Measurements from ENCODE around the gene TMEM208. TPM values are rescaled to one million over a fixed set of nuclear protein-coding genes. Genes with fewer than 3 reads are reported as not detected.

Gene TMEM208
- total and polyA plus RNA-seq, 2 of the 8 experiments (the other 6 are each of a cell fraction or from before 2014, with no cell fraction given), result 37.7 to 100.0 TPM

GRCh38 chr16:67258161-67258835 lies 31.4 kb downstream of the TMEM208 start:
- POLR2A ChIA-PET (ENCODE audit: partially characterized antibody), result interaction anchor here (0.8 to 1.9 kb wide), 2 partner anchors 10 to 12 kb away, joined by 3 to 8 read pairs; partner anchors contain the start of gene SLC9A5
- no peak for FAIRE-seq
- 91% methylated on average over 11 of the region's 11 CpGs; no CpG with 5 or more reads in 1 of the 2 experiments for WGBS, 2 experiments (ENCODE audit: extremely low coverage in 1 of 2, insufficient coverage in 1 of 2, insufficient read length in 1 of 2, insufficient replicate concordance in 2 of 2, low coverage in 1 of 2, low lambda C conversion rate in 2 of 2, missing lambda C conversion rate in 1 of 2)
- TF ChIP-seq CHD2 (IDR thresholded peaks at IDR 0.05; ENCODE audit: low read length) (no peak), ZNF274 (IDR thresholded peaks at IDR 0.05; ENCODE audit: borderline replicate concordance, extremely low read depth, low read length) (no peak), POLR2AphosphoS5 (IDR thresholded peaks at IDR 0.05; ENCODE audit: low read depth, low read length) (no peak), CBX5 (IDR thresholded peaks at IDR 0.05; ENCODE audit: low read depth, low read length) (no peak), KDM1A (IDR thresholded peaks at IDR 0.05; ENCODE audit: borderline replicate concordance, low read length) (no peak), E2F6 (IDR thresholded peaks at IDR 0.05) (no peak), KDM4A (IDR thresholded peaks at IDR 0.05; ENCODE audit: low read depth, low read length, severe bottlenecking) (no peak), YY1 (IDR thresholded peaks at IDR 0.05; ENCODE audit: low read depth, low read length) (no peak), JUND (IDR thresholded peaks at IDR 0.05; ENCODE audit: low read length) (no peak), CREB1 (IDR thresholded peaks at IDR 0.05) (no peak), ATF3 (IDR thresholded peaks at IDR 0.05; ENCODE audit: insufficient read depth, low read depth, low read length) (no peak), BCL11A (IDR thresholded peaks at IDR 0.05; ENCODE audit: low read depth in 2 of 2, low read length in 2 of 2) (no peak), GTF2F1 (IDR thresholded peaks at IDR 0.05; ENCODE audit: borderline replicate concordance, low read depth, low read length) (no peak)

More at GRCh38 chr16:67258161-67258835, 31.4 kb downstream of the TMEM208 start:
- Histone ChIP-seq H2BK12ac (ENCODE audit: low read depth, low read length) (0 out of 2 replicates have a peak overlapping the region, but pooled peaks have one; percentile 17), H3K14ac (ENCODE audit: insufficient read length) (no peak overlapping the region), H2BK120ac (replicated peaks; ENCODE audit: low read depth, low read length) (no peak overlapping the region), H3K27me3 (replicated peaks in 1 of 4; ENCODE audit: control insufficient read depth in 3 of 4, extremely low read depth in 1 of 4, insufficient read depth in 3 of 4, low read length in 3 of 4) (no peaks in the 10 kb centered on the region), H3K4ac (replicated peaks; ENCODE audit: insufficient read length, low read depth, low read length) (no peak overlapping the region), H2BK15ac (ENCODE audit: low read length) (no peak overlapping the region), H4K8ac (ENCODE audit: extremely low read depth, insufficient read depth, low read length) (no peak overlapping the region), H3K56ac (replicated peaks; ENCODE audit: insufficient read length, low read depth, low read length) (no peak overlapping the region), H3K23ac (ENCODE audit: insufficient read length) (no peak overlapping the region), H3K9ac (replicated peaks in 1 of 4; ENCODE audit: extremely low read depth in 1 of 4, low read depth in 3 of 4, low read length in 3 of 4) (no peak overlapping the region), H2BK20ac (ENCODE audit: low read length) (no peak overlapping the region), H2AFZ (ENCODE audit: low read length) (no peak overlapping the region), H3K36me3 (ENCODE audit: control insufficient read depth in 2 of 4, insufficient read depth in 4 of 4, low read length in 3 of 4) (no peaks in the 10 kb centered on the region; a peak in 2 of 8 replicates), H3K18ac (ENCODE audit: extremely low read depth, low read length) (no peak overlapping the region), H3K4me3 (ENCODE audit: extremely low read depth in 1 of 4, insufficient read depth in 2 of 4, low read depth in 3 of 4, low read length in 4 of 4) (no peak overlapping the region), H2BK5ac (ENCODE audit: low read depth, low read length) (no peak overlapping the region), H3K4me2 (ENCODE audit: insufficient read depth in 1 of 2, low read depth in 2 of 2, low read length in 2 of 2) (no peak overlapping the region), H3K27ac (ENCODE audit: low read depth, low read length) (no peak overlapping the region), H3K23me2 (ENCODE audit: low read depth, low read length) (no peaks in the 10 kb centered on the region), H4K20me1 (replicated peaks in 1 of 2; ENCODE audit: control insufficient read depth in 1 of 2, insufficient read depth in 2 of 2, low read length in 2 of 2) (peaks cover 0 to 9% of the 10 kb centered on the region in 2 experiments), H4K5ac (ENCODE audit: insufficient read length, low read depth, low read length) (no peak overlapping the region), H3K79me1 (ENCODE audit: low read depth, low read length) (no peaks in the 10 kb centered on the region), H3K4me1 (replicated peaks in 1 of 4; ENCODE audit: control insufficient read depth in 3 of 4, insufficient read depth in 4 of 4, low read length in 3 of 4) (no peaks in the 10 kb centered on the region), H3K9me3 (ENCODE audit: insufficient read depth in 2 of 2, low read depth in 1 of 2, low read length in 1 of 2) (no peaks in the 10 kb centered on the region), H3K79me2 (ENCODE audit: control insufficient read depth in 1 of 2, insufficient read depth in 2 of 2, low read length in 2 of 2) (no peaks in the 10 kb centered on the region), H4K91ac (replicated peaks; ENCODE audit: insufficient read length, low read length) (no peak overlapping the region), H2AK5ac (ENCODE audit: low read depth, low read length) (no peak overlapping the region)
- no peak for DNase-seq (ENCODE audit: low read depth in 1 of 2, low spot score in 2 of 2)
- CTCF ChIA-PET (ENCODE audit: partially characterized antibody), result interaction anchor here (0.6 to 14.4 kb wide), 12 partner anchors 9 to 170 kb away, joined by 3 to 217 read pairs (median 3); partner anchors contain the start of genes FHOD1 and SLC9A5
